H1 (cell line): ENCODE results near the gene LRTM1. TPM values are rescaled to one million over a fixed set of nuclear protein-coding genes. Genes with fewer than 3 reads are reported as not detected.

Source experiments
- CBX8 ChIP-seq: fragments of 300-800, 300-1000 bp; sonication (generic); IDR thresholded peaks from 2 replicates; pipeline ENCODE4 v1.7.1; 2016; ENCODE audit warnings: low read depth, low read length, borderline replicate concordance
- EGR1 ChIP-seq: IDR thresholded peaks from 2 replicates; pipeline ENCODE4 v1.6.1; 2011; ENCODE audit warnings: low read depth, low read length, borderline replicate concordance
- HDAC2 ChIP-seq, 2 experiments: fragments of 300-600 bp in 1 of 2; sonication (generic) in 1 of 2; IDR thresholded peaks; 2 replicates each; pipeline ENCODE4 v1.6.1; 2011 to 2012; ENCODE audit warnings: low read depth in 2 of 2, low read length in 2 of 2, mild to moderate bottlenecking in 2 of 2, moderate library complexity in 2 of 2, borderline replicate concordance in 1 of 2, inconsistent platforms in 1 of 2
- JUN ChIP-seq: IDR thresholded peaks from 2 replicates; pipeline ENCODE4 v1.6.1; 2011; ENCODE audit warnings: low read depth, mild to moderate bottlenecking, improper control_type of control experiment, low read length
- KDM1A ChIP-seq: fragments of 200-600, 300-600 bp; sonication (generic); IDR thresholded peaks from 2 replicates; pipeline ENCODE4 v1.7.1; 2016; ENCODE audit warnings: mild to moderate bottlenecking, low read length, borderline replicate concordance
- NANOG ChIP-seq: IDR thresholded peaks from 2 replicates; pipeline ENCODE4 v1.6.1; 2011; ENCODE audit warnings: low read length, low read depth, mild to moderate bottlenecking, inconsistent platforms; ENCODE audit not compliant: insufficient read depth, poor library complexity, severe bottlenecking
- polyA plus RNA-seq, 7 experiments: library from polyadenylated mRNA; depleted of rRNA in 3 of 7; stranded (reverse) in 5 of 7; unstranded in 2 of 7; fragments of >200 nt in 5 of 7; fragments of 200-250 nt in 2 of 7; gene quantifications; 1 replicate in 5 of 7; 2 replicates in 1 of 7; 4 replicates in 1 of 7; pipeline versions ENCODE4 v1.2.1 to v1.2.3, GENCODE V29; 2011 to 2013; ENCODE audit warnings: missing spikeins in 2 of 7, mixed read lengths in 2 of 7
- total RNA-seq: library from RNA; stranded (reverse); fragmentation: NEBNext Ultra II Directional; extraction: Animal tissue kit (Norgen Biotek cat#: 25700); gene quantifications from 2 replicates; pipeline ENCODE4 v1.2.1, GENCODE V29; 2021
- TF ChIP-seq, protein P1 (sequence below): fragments of 300-600 bp; sonication (generic); IDR thresholded peaks from 2 replicates; pipeline ENCODE4 v1.7.1; 2012; ENCODE audit warnings: low read length, moderate library complexity, mild to moderate bottlenecking, inconsistent platforms; ENCODE audit not compliant: insufficient replicate concordance

Gene LRTM1
- total and polyA plus RNA-seq, 2 of the 8 experiments (the other 6 are each of a cell fraction or from before 2014, with no cell fraction given) = not detected

DNA sequence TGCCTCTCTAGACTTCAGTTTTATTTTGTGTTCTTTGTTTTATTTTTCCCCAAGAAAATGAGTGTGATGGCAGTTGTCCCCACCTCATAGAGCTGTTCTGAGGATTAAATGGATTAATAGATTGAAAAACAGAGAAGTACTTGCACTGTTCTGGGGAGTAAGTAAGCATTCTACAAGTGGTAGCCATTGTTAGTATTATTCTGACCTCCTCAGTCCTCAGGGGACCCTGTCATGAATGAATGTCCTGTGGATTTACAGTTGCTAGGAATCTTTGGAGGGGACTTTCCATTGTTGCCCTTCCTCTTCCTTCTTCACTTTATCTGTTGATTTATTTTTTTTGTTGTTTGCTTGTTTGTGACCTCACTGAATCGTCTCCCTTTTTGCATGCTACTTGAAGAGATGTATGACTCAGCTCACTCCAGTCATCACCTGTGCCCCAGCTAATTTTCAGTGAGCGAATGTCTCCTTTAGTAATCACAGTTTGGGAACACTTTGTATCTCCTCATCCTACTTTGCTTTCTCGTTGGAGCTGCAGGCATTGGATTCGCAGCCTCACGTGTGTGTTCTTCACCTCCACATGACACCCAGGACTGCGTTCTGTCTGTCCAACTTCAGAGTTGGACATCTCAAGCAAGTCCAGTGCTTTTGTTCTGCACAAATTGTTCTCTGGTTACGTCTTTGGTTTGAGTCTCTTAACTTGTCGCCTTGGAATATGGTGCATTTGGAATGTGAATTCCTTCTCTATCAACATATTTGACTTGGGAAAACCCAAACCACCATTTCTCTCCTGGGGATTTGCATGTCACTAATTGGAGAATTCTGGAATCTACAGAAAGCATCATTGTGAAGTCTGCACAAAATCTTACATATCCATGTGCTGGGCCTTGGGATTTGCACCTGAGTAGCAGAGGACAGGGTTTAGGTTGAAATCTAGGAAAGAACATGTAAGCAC is 54.5 kb downstream of the LRTM1 start (continued):
- TF ChIP-seq KDM1A = no peak
- TF ChIP-seq NANOG = no peak
- TF ChIP-seq EGR1 = no peak
- TF ChIP-seq CBX8 = no peak
- TF ChIP-seq HDAC2 (IDR thresholded peaks at IDR 0.05; ENCODE audit: borderline replicate concordance in 1 of 2, low read depth in 2 of 2, low read length in 2 of 2) = no peak
- TF ChIP-seq JUN = no peak
- TF ChIP-seq, protein P1, sequence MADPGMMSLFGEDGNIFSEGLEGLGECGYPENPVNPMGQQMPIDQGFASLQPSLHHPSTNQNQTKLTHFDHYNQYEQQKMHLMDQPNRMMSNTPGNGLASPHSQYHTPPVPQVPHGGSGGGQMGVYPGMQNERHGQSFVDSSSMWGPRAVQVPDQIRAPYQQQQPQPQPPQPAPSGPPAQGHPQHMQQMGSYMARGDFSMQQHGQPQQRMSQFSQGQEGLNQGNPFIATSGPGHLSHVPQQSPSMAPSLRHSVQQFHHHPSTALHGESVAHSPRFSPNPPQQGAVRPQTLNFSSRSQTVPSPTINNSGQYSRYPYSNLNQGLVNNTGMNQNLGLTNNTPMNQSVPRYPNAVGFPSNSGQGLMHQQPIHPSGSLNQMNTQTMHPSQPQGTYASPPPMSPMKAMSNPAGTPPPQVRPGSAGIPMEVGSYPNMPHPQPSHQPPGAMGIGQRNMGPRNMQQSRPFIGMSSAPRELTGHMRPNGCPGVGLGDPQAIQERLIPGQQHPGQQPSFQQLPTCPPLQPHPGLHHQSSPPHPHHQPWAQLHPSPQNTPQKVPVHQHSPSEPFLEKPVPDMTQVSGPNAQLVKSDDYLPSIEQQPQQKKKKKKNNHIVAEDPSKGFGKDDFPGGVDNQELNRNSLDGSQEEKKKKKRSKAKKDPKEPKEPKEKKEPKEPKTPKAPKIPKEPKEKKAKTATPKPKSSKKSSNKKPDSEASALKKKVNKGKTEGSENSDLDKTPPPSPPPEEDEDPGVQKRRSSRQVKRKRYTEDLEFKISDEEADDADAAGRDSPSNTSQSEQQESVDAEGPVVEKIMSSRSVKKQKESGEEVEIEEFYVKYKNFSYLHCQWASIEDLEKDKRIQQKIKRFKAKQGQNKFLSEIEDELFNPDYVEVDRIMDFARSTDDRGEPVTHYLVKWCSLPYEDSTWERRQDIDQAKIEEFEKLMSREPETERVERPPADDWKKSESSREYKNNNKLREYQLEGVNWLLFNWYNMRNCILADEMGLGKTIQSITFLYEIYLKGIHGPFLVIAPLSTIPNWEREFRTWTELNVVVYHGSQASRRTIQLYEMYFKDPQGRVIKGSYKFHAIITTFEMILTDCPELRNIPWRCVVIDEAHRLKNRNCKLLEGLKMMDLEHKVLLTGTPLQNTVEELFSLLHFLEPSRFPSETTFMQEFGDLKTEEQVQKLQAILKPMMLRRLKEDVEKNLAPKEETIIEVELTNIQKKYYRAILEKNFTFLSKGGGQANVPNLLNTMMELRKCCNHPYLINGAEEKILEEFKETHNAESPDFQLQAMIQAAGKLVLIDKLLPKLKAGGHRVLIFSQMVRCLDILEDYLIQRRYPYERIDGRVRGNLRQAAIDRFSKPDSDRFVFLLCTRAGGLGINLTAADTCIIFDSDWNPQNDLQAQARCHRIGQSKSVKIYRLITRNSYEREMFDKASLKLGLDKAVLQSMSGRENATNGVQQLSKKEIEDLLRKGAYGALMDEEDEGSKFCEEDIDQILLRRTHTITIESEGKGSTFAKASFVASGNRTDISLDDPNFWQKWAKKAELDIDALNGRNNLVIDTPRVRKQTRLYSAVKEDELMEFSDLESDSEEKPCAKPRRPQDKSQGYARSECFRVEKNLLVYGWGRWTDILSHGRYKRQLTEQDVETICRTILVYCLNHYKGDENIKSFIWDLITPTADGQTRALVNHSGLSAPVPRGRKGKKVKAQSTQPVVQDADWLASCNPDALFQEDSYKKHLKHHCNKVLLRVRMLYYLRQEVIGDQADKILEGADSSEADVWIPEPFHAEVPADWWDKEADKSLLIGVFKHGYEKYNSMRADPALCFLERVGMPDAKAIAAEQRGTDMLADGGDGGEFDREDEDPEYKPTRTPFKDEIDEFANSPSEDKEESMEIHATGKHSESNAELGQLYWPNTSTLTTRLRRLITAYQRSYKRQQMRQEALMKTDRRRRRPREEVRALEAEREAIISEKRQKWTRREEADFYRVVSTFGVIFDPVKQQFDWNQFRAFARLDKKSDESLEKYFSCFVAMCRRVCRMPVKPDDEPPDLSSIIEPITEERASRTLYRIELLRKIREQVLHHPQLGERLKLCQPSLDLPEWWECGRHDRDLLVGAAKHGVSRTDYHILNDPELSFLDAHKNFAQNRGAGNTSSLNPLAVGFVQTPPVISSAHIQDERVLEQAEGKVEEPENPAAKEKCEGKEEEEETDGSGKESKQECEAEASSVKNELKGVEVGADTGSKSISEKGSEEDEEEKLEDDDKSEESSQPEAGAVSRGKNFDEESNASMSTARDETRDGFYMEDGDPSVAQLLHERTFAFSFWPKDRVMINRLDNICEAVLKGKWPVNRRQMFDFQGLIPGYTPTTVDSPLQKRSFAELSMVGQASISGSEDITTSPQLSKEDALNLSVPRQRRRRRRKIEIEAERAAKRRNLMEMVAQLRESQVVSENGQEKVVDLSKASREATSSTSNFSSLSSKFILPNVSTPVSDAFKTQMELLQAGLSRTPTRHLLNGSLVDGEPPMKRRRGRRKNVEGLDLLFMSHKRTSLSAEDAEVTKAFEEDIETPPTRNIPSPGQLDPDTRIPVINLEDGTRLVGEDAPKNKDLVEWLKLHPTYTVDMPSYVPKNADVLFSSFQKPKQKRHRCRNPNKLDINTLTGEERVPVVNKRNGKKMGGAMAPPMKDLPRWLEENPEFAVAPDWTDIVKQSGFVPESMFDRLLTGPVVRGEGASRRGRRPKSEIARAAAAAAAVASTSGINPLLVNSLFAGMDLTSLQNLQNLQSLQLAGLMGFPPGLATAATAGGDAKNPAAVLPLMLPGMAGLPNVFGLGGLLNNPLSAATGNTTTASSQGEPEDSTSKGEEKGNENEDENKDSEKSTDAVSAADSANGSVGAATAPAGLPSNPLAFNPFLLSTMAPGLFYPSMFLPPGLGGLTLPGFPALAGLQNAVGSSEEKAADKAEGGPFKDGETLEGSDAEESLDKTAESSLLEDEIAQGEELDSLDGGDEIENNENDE = no peak
